Spleen (tissue), 11 donors: ENCODE measurements around the gene MYO1F. TPM values are rescaled to one million over a fixed set of nuclear protein-coding genes. Genes with fewer than 3 reads are reported as not detected.
"Not testable (repeated sequence)": the region's sequence is repeated elsewhere in the genome, so short reads cannot be mapped to it uniquely, and the experiment has no call there.

Experiments used
- DNase-seq: peaks from one replicate; pipeline ENCODE4 v3.0.0-alpha.2; 2020
- H3K27ac ChIP-seq, 8 donors: fragments of 200-600 bp; sonication (generic) in 7 of 8; 1 replicate in 4 of 8; 2 replicates in 4 of 8; pipeline versions ENCODE4 v1.5.0 to v1.8.0; 2016 to 2021; ENCODE audit warnings: inconsistent platforms in 4 of 8, mild to moderate bottlenecking in 4 of 8, moderate library complexity in 1 of 8
- H3K27me3 ChIP-seq, 7 donors: fragments of 200-600 bp; sonication (generic) in 6 of 7; replicated peaks in 1 of 7; 1 replicate in 4 of 7; 2 replicates in 3 of 7; pipeline versions ENCODE4 v1.5.0 to v1.8.0; 2016 to 2021; ENCODE audit warnings: inconsistent platforms in 3 of 7, mild to moderate bottlenecking in 1 of 7
- H3K36me3 ChIP-seq, 6 donors: fragments of 200-600 bp; sonication (generic) in 5 of 6; 1 replicate in 4 of 6; 2 replicates in 2 of 6; pipeline versions ENCODE4 v1.5.0 to v1.8.0; 2016 to 2021; ENCODE audit warnings: inconsistent platforms in 2 of 6
- H3K4me1 ChIP-seq, 6 donors: fragments of 200-600 bp; sonication (generic) in 5 of 6; 1 replicate in 3 of 6; 2 replicates in 3 of 6; pipeline versions ENCODE4 v1.5.0 to v1.8.0; 2016 to 2021; ENCODE audit warnings: inconsistent platforms in 3 of 6
- H3K4me3 ChIP-seq, 8 donors: fragments of 200-600 bp; sonication (generic) in 7 of 8; 1 replicate in 4 of 8; 2 replicates in 4 of 8; pipeline versions ENCODE4 v1.5.0 to v1.8.0; 2016 to 2021; ENCODE audit warnings: inconsistent platforms in 4 of 8, mild to moderate bottlenecking in 4 of 8, moderate library complexity in 2 of 8
- H3K9me3 ChIP-seq, 8 donors: fragments of 200-600 bp; sonication (generic) in 7 of 8; 1 replicate in 4 of 8; 2 replicates in 4 of 8; pipeline versions ENCODE4 v1.5.0 to v1.8.0; 2016 to 2021; ENCODE audit warnings: inconsistent platforms in 4 of 8
- POLR2A ChIP-seq, 3 donors: fragments of 450-650 bp; IDR thresholded peaks; one replicate each; pipeline ENCODE4 v1.5.1; 2017; ENCODE audit warnings: antibody characterized with exemption in 3 of 3, mild to moderate bottlenecking in 1 of 3
- POLR2AphosphoS5 ChIP-seq, 3 donors: sonication (generic); formaldehyde crosslinking; IDR thresholded peaks; one replicate each; pipeline ENCODE4 v1.5.1; 2017; ENCODE audit warnings: antibody characterized with exemption in 3 of 3
- WGBS, 5 donors: extraction: QIAGEN DNeasy Blood & Tissue Kit in 3 of 5; methylation state at CpG; one replicate each; pipeline versions ENCODE4 v1.1.5 to v1.1.7; 2013 to 2018; 5-methylcytosine and 5-hydroxymethylcytosine counted together
- intact Hi-C: fragments of 100-400 bp; cut with DNase I; formaldehyde crosslinking; loops from one replicate; pipeline ENCODE4 v1.15.0; 2023; ENCODE audit warnings: low total_unique reads
- polyA plus RNA-seq, 3 donors: library from polyadenylated mRNA; stranded (reverse); fragments of 200-250 nt; gene quantifications; one replicate each; pipeline ENCODE4 v1.2.1, GENCODE V29; 2013
- total RNA-seq, 7 donors: library from RNA; depleted of rRNA in 3 of 7; stranded (reverse); fragments of >200 nt in 3 of 7; fragmentation: NEBNext Ultra II Directional in 4 of 7; extraction: Animal tissue kit (Norgen Biotek cat#: 25700) in 4 of 7; gene quantifications; one replicate each; pipeline versions ENCODE4 v1.1.0 to v1.2.1, GENCODE V29; 2016 to 2021
- TF ChIP-seq, protein P1 (sequence below), 11 experiments: fragments of 200-600 bp in 7 of 11; fragments of 450-650 bp in 4 of 11; sonication (generic) in 4 of 11; IDR thresholded peaks in 8 of 11; conservative IDR thresholded peaks in 3 of 11; 1 replicate in 7 of 11; 2 replicates in 4 of 11; pipeline versions ENCODE4 v1.4.0 to v1.8.0; 2016 to 2021; ENCODE audit warnings: antibody characterized with exemption in 11 of 11, inconsistent platforms in 4 of 11, mild to moderate bottlenecking in 1 of 11
- donor health status: healthy with polysubstance abuse.
- donor health status: DM: no; HTN: no; CAD: no; lungs with moderate emphysema.
- donor health status: DM: no; HTN: no; CAD: no.
- donor health status: Bipolar disorder and iron deficiency.
- donor health status: healthy.
- donor health status: DM: no; HTN: no; CAD: no.
- donor health status: DM: yes; HTN: yes; CAD: no.

Gene MYO1F
- total and polyA plus RNA-seq, 10 donors = 22.1 to 423 (median 211) TPM

DNA sequence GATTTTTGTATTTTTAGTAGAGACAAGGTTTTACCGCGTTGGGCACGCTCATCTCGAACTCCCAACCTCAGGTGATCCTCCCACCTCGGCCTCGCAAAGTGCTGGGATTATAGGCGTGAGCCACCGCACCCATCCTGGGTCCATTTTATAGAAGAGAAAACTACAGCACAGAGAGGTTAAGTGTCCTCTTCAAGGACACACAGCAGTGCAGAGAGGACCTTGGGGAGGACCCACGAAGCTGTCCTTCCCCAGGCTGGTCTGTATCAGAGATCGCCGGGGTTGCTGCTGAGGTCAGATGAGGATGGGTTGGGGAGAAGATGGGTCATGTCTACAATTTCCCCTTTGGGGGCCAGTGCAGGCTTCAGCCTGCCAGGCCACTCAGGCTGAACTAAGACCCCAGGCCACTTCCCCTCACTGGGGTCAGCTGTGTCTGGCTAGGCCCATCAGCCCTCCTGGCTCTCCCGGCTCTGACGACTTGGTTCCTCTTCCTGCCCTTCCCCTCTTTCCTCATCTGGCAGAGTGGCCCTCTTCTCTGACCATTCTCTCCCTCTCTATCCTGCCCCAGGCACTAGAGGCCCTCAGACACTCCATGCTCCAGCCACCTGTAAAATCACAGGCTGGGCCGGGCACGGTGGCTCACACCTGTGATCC is 9.6 kb downstream of the MYO1F start:
- Histone ChIP-seq H3K4me3 (peak overlapping the region in 1 of 8 donors; percentile 60), H3K9me3 (no peaks in the 10 kb centered on the region), H3K36me3 (peaks cover 0 to 26% (median 0%) of the 10 kb centered on the region in 6 donors), H3K27me3 (no peaks in the 10 kb centered on the region), H3K27ac (peak overlapping the region in 7 of 8 donors; percentile 80 to 97 (median 90)), H3K4me1 (peaks cover 24 to 100% (median 85%) of the 10 kb centered on the region in 6 donors)
- intact Hi-C loops = no loop called here
- DNase-seq = peak; percentile 88
- TF ChIP-seq, protein P1, sequence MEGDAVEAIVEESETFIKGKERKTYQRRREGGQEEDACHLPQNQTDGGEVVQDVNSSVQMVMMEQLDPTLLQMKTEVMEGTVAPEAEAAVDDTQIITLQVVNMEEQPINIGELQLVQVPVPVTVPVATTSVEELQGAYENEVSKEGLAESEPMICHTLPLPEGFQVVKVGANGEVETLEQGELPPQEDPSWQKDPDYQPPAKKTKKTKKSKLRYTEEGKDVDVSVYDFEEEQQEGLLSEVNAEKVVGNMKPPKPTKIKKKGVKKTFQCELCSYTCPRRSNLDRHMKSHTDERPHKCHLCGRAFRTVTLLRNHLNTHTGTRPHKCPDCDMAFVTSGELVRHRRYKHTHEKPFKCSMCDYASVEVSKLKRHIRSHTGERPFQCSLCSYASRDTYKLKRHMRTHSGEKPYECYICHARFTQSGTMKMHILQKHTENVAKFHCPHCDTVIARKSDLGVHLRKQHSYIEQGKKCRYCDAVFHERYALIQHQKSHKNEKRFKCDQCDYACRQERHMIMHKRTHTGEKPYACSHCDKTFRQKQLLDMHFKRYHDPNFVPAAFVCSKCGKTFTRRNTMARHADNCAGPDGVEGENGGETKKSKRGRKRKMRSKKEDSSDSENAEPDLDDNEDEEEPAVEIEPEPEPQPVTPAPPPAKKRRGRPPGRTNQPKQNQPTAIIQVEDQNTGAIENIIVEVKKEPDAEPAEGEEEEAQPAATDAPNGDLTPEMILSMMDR (IDR thresholded peaks at IDR 0.05 in 8 of 11, conservative IDR thresholded peaks at IDR 0.05 in 3 of 11) = no peak
- TF ChIP-seq POLR2AphosphoS5 (IDR thresholded peaks at IDR 0.05) = peak; percentile 57 to 72 (median 62)
- 72 to 86% (median 83%) methylated on average over 15 of the region's 15 CpGs for WGBS, 5 donors

DNA sequence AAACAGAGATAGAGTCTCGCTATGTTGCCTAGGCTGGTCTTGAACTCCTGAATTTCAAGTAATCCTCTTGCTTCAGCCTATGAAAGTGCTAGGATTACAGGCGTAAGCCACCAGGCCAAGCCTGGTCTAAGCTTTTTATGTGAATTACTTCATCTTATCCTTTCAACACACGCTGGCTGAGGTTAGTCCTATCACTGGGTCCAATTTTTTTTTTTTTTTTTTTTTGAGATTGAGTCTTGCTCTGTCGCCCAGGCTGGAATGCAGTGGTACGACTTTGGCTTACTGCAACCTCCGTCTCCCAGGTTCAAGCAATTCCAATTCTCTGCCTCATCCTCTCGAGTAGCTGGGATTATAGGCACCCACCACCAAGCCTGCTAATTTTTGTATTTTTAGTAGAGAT is 10.4 kb downstream of the MYO1F start:
- H3K27me3 ChIP-seq = no peaks in the 10 kb centered on the region
- peaks cover 21 to 100% (median 83%) of the 10 kb centered on the region in 6 donors for H3K4me1 ChIP-seq
- H3K36me3 ChIP-seq = peaks cover 0 to 23% (median 0%) of the 10 kb centered on the region in 6 donors
- no peaks in the 10 kb centered on the region for H3K9me3 ChIP-seq
- peak overlapping the region in 6 of 8 donors; percentile 80 to 97 (median 90) for H3K27ac ChIP-seq
- WGBS, 5 donors = 65 to 87% (median 80%) methylated on average over 7 of the region's 7 CpGs
- intact Hi-C loops = no loop called here
- TF ChIP-seq, protein P1 (IDR thresholded peaks at IDR 0.05 in 8 of 11, conservative IDR thresholded peaks at IDR 0.05 in 3 of 11) = no peak
- TF ChIP-seq POLR2AphosphoS5 (IDR thresholded peaks at IDR 0.05) (no peak), POLR2A (IDR thresholded peaks at IDR 0.05) (no peak)
- peak overlapping the region in 1 of 8 donors; percentile 60 for H3K4me3 ChIP-seq
- DNase-seq = no peak

DNA sequence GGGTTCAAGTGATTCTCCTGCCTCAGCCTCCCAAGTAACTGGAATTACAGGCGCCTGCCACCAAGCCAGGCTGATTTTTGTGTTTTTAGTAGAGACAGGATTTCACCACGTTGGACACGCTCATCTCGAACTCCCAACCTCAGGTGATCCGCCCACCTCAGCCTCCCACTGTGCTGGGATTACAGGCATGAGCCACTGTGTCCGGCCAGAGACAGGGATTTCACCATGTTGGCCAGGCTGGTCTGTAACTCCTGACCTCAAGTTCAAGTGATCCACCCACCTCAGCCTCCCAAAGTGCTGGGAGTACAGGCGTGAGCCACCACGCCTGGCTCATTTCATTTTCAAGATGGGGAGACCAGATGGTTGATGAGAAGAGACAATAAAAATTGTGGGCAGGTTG is 12.4 kb downstream of the MYO1F start:
- H3K4me3 ChIP-seq = peak overlapping the region in 2 of 8 donors; percentile 9 to 46
- H3K27ac ChIP-seq = peak overlapping the region in 7 of 8 donors; percentile 26 to 97 (median 77)
- H3K9me3 ChIP-seq, DNase-seq, intact Hi-C loops, H3K27me3 ChIP-seq: not testable (repeated sequence)
- peaks cover 0 to 26% (median 0%) of the 10 kb centered on the region in 6 donors for H3K36me3 ChIP-seq
- H3K4me1 ChIP-seq = peaks cover 9 to 98% (median 69%) of the 10 kb centered on the region in 6 donors
- WGBS, 5 donors = 70 to 95% (median 85%) methylated on average over 6 to 8 of the region's 8 CpGs

GRCh38 chr19:8561075-8561764 is 16.0 kb downstream of the MYO1F start:
- TF ChIP-seq POLR2AphosphoS5 (IDR thresholded peaks at IDR 0.05) (no peak), POLR2A (IDR thresholded peaks at IDR 0.05) (no peak)
- TF ChIP-seq, protein P1 (IDR thresholded peaks at IDR 0.05 in 8 of 11, conservative IDR thresholded peaks at IDR 0.05 in 3 of 11) = no peak
- peaks cover 0 to 55% (median 0%) of the 10 kb centered on the region in 6 donors for H3K36me3 ChIP-seq
- H3K4me3 ChIP-seq = no peak overlapping the region
- WGBS, 5 donors = 57 to 83% (median 59%) methylated on average over 2 of the region's 2 CpGs
- intact Hi-C loops = no loop called here
- H3K4me1 ChIP-seq = peaks cover 0 to 86% (median 35%) of the 10 kb centered on the region in 6 donors
- no peaks in the 10 kb centered on the region for H3K9me3 ChIP-seq
- DNase-seq = no peak
- no peaks in the 10 kb centered on the region for H3K27me3 ChIP-seq
- H3K27ac ChIP-seq = peak overlapping the region in 2 of 8 donors; percentile 58 to 97
